Chondrocyte (in vitro differentiated cells): ENCODE results near the gene RNF208. TPM values are rescaled to one million over a fixed set of nuclear protein-coding genes. Genes with fewer than 3 reads are reported as not detected.

Experiments used
- DNase-seq: peaks from one replicate; pipeline ENCODE4 v3.0.0; 2021; ENCODE audit warnings: mixed read lengths, low spot score
- H3K27ac Mint-ChIP-seq: one replicate; pipeline ENCODE4 v1.8.0; 2021; ENCODE audit warnings: mild to moderate bottlenecking, moderate library complexity, mixed read lengths; ENCODE audit not compliant: unreplicated experiment
- H3K27me3 Mint-ChIP-seq: 2 replicates; pipeline ENCODE4 v1.8.0; 2021; ENCODE audit warnings: low read depth, mixed read lengths
- H3K36me3 Mint-ChIP-seq: 2 replicates; pipeline ENCODE4 v1.8.0; 2021; ENCODE audit warnings: low read depth, mixed read lengths
- H3K4me1 Mint-ChIP-seq: 2 replicates; pipeline ENCODE4 v1.8.0; 2021; ENCODE audit warnings: low read depth, mild to moderate bottlenecking, mixed read lengths
- H3K4me3 Mint-ChIP-seq: one replicate; pipeline ENCODE4 v1.8.0; 2021; ENCODE audit warnings: mild to moderate bottlenecking, moderate library complexity, mixed read lengths; ENCODE audit not compliant: unreplicated experiment
- H3K9me3 Mint-ChIP-seq: 2 replicates; pipeline ENCODE4 v1.8.0; 2021; ENCODE audit warnings: low read depth, mixed read lengths
- CTCF ChIP-seq: fragments of 200-600 bp; sonication (generic); IDR thresholded peaks from 2 replicates; pipeline ENCODE4 v1.5.0; 2021; ENCODE audit warnings: antibody characterized with exemption, mild to moderate bottlenecking, moderate library complexity
- total RNA-seq: library from RNA; stranded (reverse); gene quantifications from 3 replicates; pipeline ENCODE4 v1.2.1, GENCODE V29; 2021

Gene RNF208
- total RNA-seq, 1 donor from 2014 or later: 3.3 TPM

- H3K27me3 Mint-ChIP-seq: no peaks in the 10 kb centered on the region
- H3K36me3 Mint-ChIP-seq: no peaks in the 10 kb centered on the region
- no peak for TF ChIP-seq CTCF
- H3K4me3 Mint-ChIP-seq: no peak overlapping the region
- no peak for DNase-seq
- H3K9me3 Mint-ChIP-seq: no peaks in the 10 kb centered on the region
- peaks cover 9% of the 10 kb centered on the region for H3K4me1 Mint-ChIP-seq
- no peak overlapping the region for H3K27ac Mint-ChIP-seq
Observed at GRCh38 chr9:137234758-137235423, 12.9 kb upstream of the RNF208 start.

- DNase-seq: no peak
- H3K27ac Mint-ChIP-seq: no peak overlapping the region
- H3K4me3 Mint-ChIP-seq: no peak overlapping the region
- H3K27me3 Mint-ChIP-seq: no peaks in the 10 kb centered on the region
- no peak for TF ChIP-seq CTCF
- peaks cover 4% of the 10 kb centered on the region for H3K4me1 Mint-ChIP-seq
- no peaks in the 10 kb centered on the region for H3K9me3 Mint-ChIP-seq
- H3K36me3 Mint-ChIP-seq: no peaks in the 10 kb centered on the region
Observed at GRCh38 chr9:137234055-137234697, 12.1 kb upstream of the RNF208 start.

GRCh38 chr9:137233143-137233980 lies 11.3 kb upstream of the RNF208 start:
- no peak overlapping the region for H3K4me3 Mint-ChIP-seq
- DNase-seq: no peak
- H3K4me1 Mint-ChIP-seq: no peaks in the 10 kb centered on the region
- H3K27me3 Mint-ChIP-seq: no peaks in the 10 kb centered on the region
- no peaks in the 10 kb centered on the region for H3K9me3 Mint-ChIP-seq
- H3K27ac Mint-ChIP-seq: no peak overlapping the region
- TF ChIP-seq CTCF: no peak
- H3K36me3 Mint-ChIP-seq: no peaks in the 10 kb centered on the region

GRCh38 chr9:137232510-137232909 lies 10.5 kb upstream of the RNF208 start:
- no peak for DNase-seq
- H3K4me1 Mint-ChIP-seq: peaks cover 2% of the 10 kb centered on the region
- TF ChIP-seq CTCF: no peak
- peaks cover 2% of the 10 kb centered on the region for H3K27me3 Mint-ChIP-seq
- no peak overlapping the region for H3K4me3 Mint-ChIP-seq
- H3K36me3 Mint-ChIP-seq: no peaks in the 10 kb centered on the region
- no peak overlapping the region for H3K27ac Mint-ChIP-seq
- H3K9me3 Mint-ChIP-seq: no peaks in the 10 kb centered on the region

- no peaks in the 10 kb centered on the region for H3K9me3 Mint-ChIP-seq
- no peak for TF ChIP-seq CTCF
- DNase-seq: no peak
- peaks cover 2% of the 10 kb centered on the region for H3K27me3 Mint-ChIP-seq
- H3K36me3 Mint-ChIP-seq: no peaks in the 10 kb centered on the region
- no peak overlapping the region for H3K4me3 Mint-ChIP-seq
- no peak overlapping the region for H3K27ac Mint-ChIP-seq
- H3K4me1 Mint-ChIP-seq: peaks cover 6% of the 10 kb centered on the region
Observed at GRCh38 chr9:137232101-137232500, 10.1 kb upstream of the RNF208 start.
